ENCODE measurements around the gene LRRC75A. TPM values are rescaled to one million over a fixed set of nuclear protein-coding genes. Genes with fewer than 3 reads are reported as not detected.

Gene LRRC75A
- total and polyA plus RNA-seq, 2 donors (not counting 1 experiment from before 2014, with no cell fraction given) = 2.0 to 3.4 TPM

- H2AFZ ChIP-seq (ENCODE audit: insufficient read depth, low read depth, low read length, poor library complexity, severe bottlenecking) = no peak overlapping the region
- no peaks in the 10 kb centered on the region for H3K9me3 ChIP-seq (ENCODE audit: control extremely low read depth in 1 of 3, control insufficient read depth in 2 of 3, insufficient read depth in 1 of 3, low read length in 2 of 3)
- Mint-ChIP-seq H3K4me1 (no peaks in the 10 kb centered on the region), H3K27me3 (no peaks in the 10 kb centered on the region), H3K27ac (no peak overlapping the region), H3K9me3 (ENCODE audit: insufficient read depth) (no peaks in the 10 kb centered on the region), H3K4me3 (no peak overlapping the region)
- H3K27me3 ChIP-seq (replicated peaks in 1 of 4; ENCODE audit: control extremely low read depth in 1 of 4, control insufficient read depth in 3 of 4, insufficient read depth in 4 of 4, low read length in 3 of 4) = no peaks in the 10 kb centered on the region
- H3K4me3 ChIP-seq (ENCODE audit: control extremely low read depth in 1 of 5, extremely low read depth in 1 of 5, insufficient read depth in 1 of 5, low read depth in 2 of 5, low read length in 4 of 5) = no peak overlapping the region
- H4K20me1 ChIP-seq (ENCODE audit: control insufficient read depth, insufficient read depth, low read length, poor library complexity, severe bottlenecking) = no peaks in the 10 kb centered on the region
- H3K36me3 ChIP-seq (replicated peaks in 1 of 2; ENCODE audit: control extremely low read depth in 1 of 2, control insufficient read depth in 1 of 2, extremely low read depth in 1 of 2, insufficient read depth in 2 of 2, low read length in 1 of 2) = no peaks in the 10 kb centered on the region
- TF ChIP-seq EZH2 (IDR thresholded peaks at IDR 0.05; ENCODE audit: borderline replicate concordance, insufficient read depth, low read depth, low read length, poor library complexity, severe bottlenecking) (no peak), CTCF (IDR thresholded peaks at IDR 0.05) (no peak)
- no peak overlapping the region for H3K27ac ChIP-seq (ENCODE audit: low read length in 2 of 2)
- no peak for ATAC-seq (ENCODE audit: low read depth)
- no peaks in the 10 kb centered on the region for H3K79me2 ChIP-seq (ENCODE audit: control insufficient read depth, insufficient read depth, low read length)
- DNase-seq = no peak
- intact Hi-C loops (cut with micrococcal nuclease) = no loop called here
- WGBS (ENCODE audit: insufficient coverage) = 95% methylated on average over 8 of the region's 11 CpGs
- ChIA-PET CTCF (no interaction called here), POLR2A (no interaction called here)
- no peaks in the 10 kb centered on the region for H3K4me1 ChIP-seq (ENCODE audit: control insufficient read depth in 2 of 2, insufficient read depth in 2 of 2, low read length in 2 of 2)
- no peak overlapping the region for H3K4me2 ChIP-seq (replicated peaks; ENCODE audit: low read depth, low read length, poor library complexity, severe bottlenecking)
- no peak overlapping the region for H3K9ac ChIP-seq (ENCODE audit: low read length)
Measured at GRCh38 chr17:16459271-16459670, 32.7 kb downstream of the LRRC75A start.

GRCh38 chr17:16456742-16457316 lies 35.2 kb downstream of the LRRC75A start:
- WGBS (ENCODE audit: insufficient coverage) = 97% methylated on average over 8 of the region's 9 CpGs
- H3K27ac Mint-ChIP-seq = no peak overlapping the region
- no peak for ATAC-seq (ENCODE audit: low read depth)
- no peak overlapping the region for H3K9ac ChIP-seq (ENCODE audit: low read length)
- POLR2A ChIA-PET = no interaction called here
- H3K36me3 ChIP-seq (replicated peaks in 1 of 2; ENCODE audit: control extremely low read depth in 1 of 2, control insufficient read depth in 1 of 2, extremely low read depth in 1 of 2, insufficient read depth in 2 of 2, low read length in 1 of 2) = no peaks in the 10 kb centered on the region
- no peaks in the 10 kb centered on the region for H3K9me3 Mint-ChIP-seq (ENCODE audit: insufficient read depth)
- no peaks in the 10 kb centered on the region for H3K27me3 ChIP-seq (replicated peaks in 1 of 4; ENCODE audit: control extremely low read depth in 1 of 4, control insufficient read depth in 3 of 4, insufficient read depth in 4 of 4, low read length in 3 of 4)
- TF ChIP-seq EZH2 (IDR thresholded peaks at IDR 0.05; ENCODE audit: borderline replicate concordance, insufficient read depth, low read depth, low read length, poor library complexity, severe bottlenecking) (no peak), CTCF (IDR thresholded peaks at IDR 0.05) (no peak)
- no peaks in the 10 kb centered on the region for H3K79me2 ChIP-seq (ENCODE audit: control insufficient read depth, insufficient read depth, low read length)
- no peak overlapping the region for H3K27ac ChIP-seq (ENCODE audit: low read length in 2 of 2)
- no peaks in the 10 kb centered on the region for H3K9me3 ChIP-seq (ENCODE audit: control extremely low read depth in 1 of 3, control insufficient read depth in 2 of 3, insufficient read depth in 1 of 3, low read length in 2 of 3)
- no peaks in the 10 kb centered on the region for H4K20me1 ChIP-seq (ENCODE audit: control insufficient read depth, insufficient read depth, low read length, poor library complexity, severe bottlenecking)
- H3K4me1 ChIP-seq (ENCODE audit: control insufficient read depth in 2 of 2, insufficient read depth in 2 of 2, low read length in 2 of 2) = no peaks in the 10 kb centered on the region
- H3K4me3 Mint-ChIP-seq = no peak overlapping the region
- peaks cover 3% of the 10 kb centered on the region for H3K4me1 Mint-ChIP-seq
- intact Hi-C loops (cut with micrococcal nuclease) = no loop called here
- CTCF ChIA-PET = interaction anchor here (1.3 kb wide), 1 partner anchor 93 kb away, joined by 5 read pairs; no protein-coding TSS in a partner anchor
- no peak overlapping the region for H3K4me2 ChIP-seq (replicated peaks; ENCODE audit: low read depth, low read length, poor library complexity, severe bottlenecking)
- H3K27me3 Mint-ChIP-seq = no peaks in the 10 kb centered on the region
- no peak for DNase-seq
- H2AFZ ChIP-seq (ENCODE audit: insufficient read depth, low read depth, low read length, poor library complexity, severe bottlenecking) = no peak overlapping the region
- H3K4me3 ChIP-seq (ENCODE audit: control extremely low read depth in 1 of 5, extremely low read depth in 1 of 5, insufficient read depth in 1 of 5, low read depth in 2 of 5, low read length in 4 of 5) = no peak overlapping the region

All from B cell (primary cell).